Mesenchymal stem cell (in vitro differentiated cells and primary cell): ENCODE data around the gene PIGT.

Experiments
- DNase-seq: peaks from one replicate; pipeline ENCODE4 v3.0.0-alpha.2; 2013
- H2AFZ ChIP-seq: one replicate; pipeline ENCODE4 v1.6.1; 2013; ENCODE audit warnings: low read depth, mild to moderate bottlenecking, control low read depth, inconsistent platforms, low read length, moderate library complexity
- H2AK5ac ChIP-seq: 2 replicates; pipeline ENCODE4 v1.6.1; 2013; ENCODE audit warnings: low read length, moderate library complexity, mild to moderate bottlenecking, inconsistent platforms; ENCODE audit not compliant: severe bottlenecking
- H2BK120ac ChIP-seq: one replicate; pipeline ENCODE4 v1.6.1; 2013; ENCODE audit warnings: low read depth, mild to moderate bottlenecking, inconsistent platforms, low read length, moderate library complexity
- H2BK12ac ChIP-seq, 2 experiments: one replicate each; pipeline ENCODE4 v1.6.1; 2013; ENCODE audit warnings: inconsistent platforms in 2 of 2, low read length in 2 of 2, mild to moderate bottlenecking in 2 of 2, moderate library complexity in 2 of 2, control low read depth in 1 of 2
- H2BK15ac ChIP-seq: one replicate; pipeline ENCODE4 v1.6.1; 2013; ENCODE audit warnings: mild to moderate bottlenecking, low read depth, inconsistent platforms; ENCODE audit not compliant: poor library complexity, severe bottlenecking
- H2BK5ac ChIP-seq: 2 replicates; pipeline ENCODE4 v1.6.1; 2013; ENCODE audit warnings: low read depth, mild to moderate bottlenecking, low read length, control low read depth, inconsistent platforms; ENCODE audit not compliant: poor library complexity, severe bottlenecking
- H3K14ac ChIP-seq, 2 experiments: one replicate each; pipeline ENCODE4 v1.6.1; 2013; ENCODE audit warnings: inconsistent platforms in 2 of 2, low read length in 2 of 2, control low read depth in 1 of 2, mild to moderate bottlenecking in 1 of 2, moderate library complexity in 1 of 2
- H3K18ac ChIP-seq, 2 experiments: one replicate each; pipeline ENCODE4 v1.6.1; 2013; ENCODE audit warnings: inconsistent platforms in 2 of 2, low read length in 2 of 2, control low read depth in 1 of 2, low read depth in 1 of 2, mild to moderate bottlenecking in 1 of 2
- H3K23ac ChIP-seq, 2 experiments: one replicate each; pipeline ENCODE4 v1.6.1; 2013; ENCODE audit warnings: inconsistent platforms in 2 of 2, low read length in 2 of 2, mild to moderate bottlenecking in 2 of 2, moderate library complexity in 2 of 2, control low read depth in 1 of 2
- H3K27ac ChIP-seq: 2 replicates; pipeline ENCODE4 v1.5.1; 2013; ENCODE audit warnings: mild to moderate bottlenecking, moderate library complexity, low read length, control low read depth, inconsistent platforms; ENCODE audit not compliant: poor library complexity, severe bottlenecking
- H3K27me3 ChIP-seq, 2 experiments: 2 replicates each; pipeline versions ENCODE4 v1.6.1 to v1.7.0; 2013; ENCODE audit warnings: low read length in 2 of 2, mild to moderate bottlenecking in 2 of 2, moderate library complexity in 2 of 2, control low read depth in 1 of 2, inconsistent platforms in 1 of 2; ENCODE audit not compliant: control insufficient read depth in 1 of 2, insufficient read depth in 1 of 2
- H3K36me3 ChIP-seq, 2 experiments: 2 replicates each; pipeline versions ENCODE4 v1.6.1 to v1.7.0; 2013; ENCODE audit warnings: low read length in 2 of 2, control low read depth in 1 of 2, inconsistent platforms in 1 of 2, low read depth in 1 of 2, mild to moderate bottlenecking in 1 of 2; ENCODE audit not compliant: insufficient read depth in 2 of 2, control insufficient read depth in 1 of 2
- H3K4ac ChIP-seq, 2 experiments: one replicate each; pipeline ENCODE4 v1.6.1; 2013; ENCODE audit warnings: inconsistent platforms in 2 of 2, low read length in 2 of 2, mild to moderate bottlenecking in 2 of 2, moderate library complexity in 2 of 2, control low read depth in 1 of 2, low read depth in 1 of 2
- H3K4me1 ChIP-seq: 2 replicates; pipeline ENCODE4 v1.6.1; 2013; ENCODE audit warnings: low read depth, low read length, control low read depth; ENCODE audit not compliant: control insufficient read depth, insufficient read depth
- H3K4me2 ChIP-seq: 2 replicates; pipeline ENCODE4 v1.6.1; 2013; ENCODE audit warnings: low read length, mild to moderate bottlenecking, inconsistent platforms; ENCODE audit not compliant: poor library complexity, severe bottlenecking
- H3K4me3 ChIP-seq, 2 experiments: 2 replicates each; pipeline versions ENCODE4 v1.5.1 to v1.7.0; 2013; ENCODE audit warnings: low read length in 2 of 2, mild to moderate bottlenecking in 2 of 2, control low read depth in 1 of 2, low read depth in 1 of 2; ENCODE audit not compliant: insufficient read depth in 1 of 2
- H3K79me1 ChIP-seq: replicated peaks from 2 replicates; pipeline ENCODE4 v1.6.1; 2013; ENCODE audit warnings: mild to moderate bottlenecking, control low read depth, low read length, inconsistent platforms; ENCODE audit not compliant: poor library complexity, severe bottlenecking
- H3K9ac ChIP-seq: 2 replicates; pipeline ENCODE4 v1.7.0; 2013; ENCODE audit warnings: mild to moderate bottlenecking, low read length, moderate library complexity
- H3K9me3 ChIP-seq: 2 replicates; pipeline ENCODE4 v1.7.0; 2013; ENCODE audit warnings: mild to moderate bottlenecking, low read length; ENCODE audit not compliant: control insufficient read depth
- H4K8ac ChIP-seq: one replicate; pipeline ENCODE4 v1.6.1; 2013; ENCODE audit warnings: inconsistent platforms, mild to moderate bottlenecking, low read length, moderate library complexity
- H4K91ac ChIP-seq: one replicate; pipeline ENCODE4 v1.6.1; 2013; ENCODE audit warnings: mild to moderate bottlenecking, low read length, inconsistent platforms
- WGBS: methylation state at CpG from one replicate; pipeline ENCODE4 v1.1.7; 2013; ENCODE audit warnings: mixed read lengths; 5-methylcytosine and 5-hydroxymethylcytosine counted together

PIGT gene

DNA sequence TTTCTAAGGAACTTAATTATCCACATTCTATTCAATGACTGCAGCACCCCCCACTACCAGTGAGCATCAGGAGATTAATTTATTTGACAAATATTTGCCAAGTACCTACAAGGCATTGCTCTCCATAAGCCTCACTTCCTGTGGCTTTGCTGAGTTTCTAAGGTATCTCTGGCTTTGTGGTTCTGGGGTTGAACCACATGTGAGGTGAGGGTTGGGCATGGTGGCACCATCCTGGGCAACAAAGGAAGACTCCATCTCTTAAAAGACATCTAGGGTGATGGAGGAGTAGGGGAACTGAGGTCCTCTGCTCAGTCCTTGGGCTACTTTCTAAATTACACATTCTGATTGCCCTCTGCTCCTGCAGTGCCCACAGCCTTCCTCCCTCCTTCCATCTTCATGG lies 28.1 kb downstream of the PIGT start:
- no peaks in the 10 kb centered on the region for H3K4me1 ChIP-seq
- peaks cover 25 to 40% of the 10 kb centered on the region in 2 experiments for H3K27me3 ChIP-seq
- no peak overlapping the region for H3K14ac ChIP-seq
- H2BK5ac ChIP-seq, result no peak overlapping the region
- H3K9ac ChIP-seq, result no peak overlapping the region
- H2BK120ac ChIP-seq, result no peak overlapping the region
- H4K8ac ChIP-seq, result no peak overlapping the region
- no peak overlapping the region for H3K18ac ChIP-seq
- no peaks in the 10 kb centered on the region for H3K9me3 ChIP-seq
- H2AFZ ChIP-seq, result no peak overlapping the region
- no peak overlapping the region for H2AK5ac ChIP-seq
- no peak overlapping the region for H3K23ac ChIP-seq
- DNase-seq, result no peak
- H2BK12ac ChIP-seq, result no peak overlapping the region
- H3K4me2 ChIP-seq, result no peak overlapping the region
- H4K91ac ChIP-seq, result no peak overlapping the region
- H2BK15ac ChIP-seq, result no peak overlapping the region
- H3K36me3 ChIP-seq, result no peaks in the 10 kb centered on the region
- no peak overlapping the region for H3K4ac ChIP-seq
- H3K27ac ChIP-seq, result no peak overlapping the region
- H3K79me1 ChIP-seq, result no peaks in the 10 kb centered on the region
- H3K4me3 ChIP-seq, result no peak overlapping the region

DNA sequence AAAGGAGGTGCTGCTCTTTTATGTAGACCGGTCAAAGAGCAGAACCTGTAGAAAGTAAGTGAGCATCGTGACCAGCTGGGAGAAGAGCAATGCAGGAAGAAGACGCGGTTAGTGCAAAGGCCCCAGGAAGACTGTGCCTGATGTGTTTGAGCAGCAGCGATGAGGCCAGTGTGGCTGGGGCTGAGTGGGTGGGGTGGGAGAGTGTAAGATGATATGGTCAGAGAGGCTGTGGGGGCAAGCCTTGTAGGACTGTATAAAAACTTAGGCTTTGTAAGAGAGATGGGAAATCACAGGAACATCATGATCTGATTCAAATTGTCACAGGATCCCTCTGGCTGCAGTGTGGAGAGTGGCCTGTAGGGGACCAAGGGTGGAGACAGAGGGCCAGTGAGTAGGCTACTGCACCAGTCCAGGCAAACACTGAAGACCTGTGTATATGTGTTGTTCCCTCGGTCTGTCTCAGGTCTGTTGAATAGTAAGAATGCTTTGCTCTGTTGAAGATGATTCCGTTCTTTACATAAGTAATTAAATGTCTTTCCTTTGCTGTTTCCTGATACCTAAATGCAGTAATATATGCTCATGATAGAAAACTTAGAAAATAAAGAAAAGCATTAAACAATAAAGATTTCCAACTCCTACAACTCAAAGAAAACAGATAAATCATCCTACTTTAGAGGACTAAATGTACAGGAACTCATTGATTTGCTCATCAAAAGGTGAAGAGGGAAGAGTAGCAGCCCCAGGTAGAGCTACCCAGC lies 30.0 kb downstream of the PIGT start:
- no peak overlapping the region for H3K18ac ChIP-seq
- no peak overlapping the region for H3K23ac ChIP-seq
- no peak overlapping the region for H2BK120ac ChIP-seq
- no peaks in the 10 kb centered on the region for H3K4me1 ChIP-seq
- no peak overlapping the region for H2AFZ ChIP-seq
- no peak overlapping the region for H3K4me3 ChIP-seq
- no peak overlapping the region for H3K27ac ChIP-seq
- H2BK12ac ChIP-seq, result no peak overlapping the region
- H3K4ac ChIP-seq, result no peak overlapping the region
- H2BK5ac ChIP-seq, result no peak overlapping the region
- no peaks in the 10 kb centered on the region for H3K79me1 ChIP-seq
- no peak overlapping the region for H3K4me2 ChIP-seq
- no peak overlapping the region for H2BK15ac ChIP-seq
- H3K14ac ChIP-seq, result no peak overlapping the region
- no peak overlapping the region for H4K91ac ChIP-seq
- peak overlapping the region; percentile 9 for H4K8ac ChIP-seq
- no peak overlapping the region for H2AK5ac ChIP-seq
- DNase-seq, result peak; percentile 37
- H3K9ac ChIP-seq, result no peak overlapping the region
- H3K27me3 ChIP-seq, result peaks cover 25 to 44% of the 10 kb centered on the region in 2 experiments
- H3K36me3 ChIP-seq, result no peaks in the 10 kb centered on the region
- no peaks in the 10 kb centered on the region for H3K9me3 ChIP-seq
- WGBS, result 62% methylated on average over 6 of the region's 7 CpGs

DNA sequence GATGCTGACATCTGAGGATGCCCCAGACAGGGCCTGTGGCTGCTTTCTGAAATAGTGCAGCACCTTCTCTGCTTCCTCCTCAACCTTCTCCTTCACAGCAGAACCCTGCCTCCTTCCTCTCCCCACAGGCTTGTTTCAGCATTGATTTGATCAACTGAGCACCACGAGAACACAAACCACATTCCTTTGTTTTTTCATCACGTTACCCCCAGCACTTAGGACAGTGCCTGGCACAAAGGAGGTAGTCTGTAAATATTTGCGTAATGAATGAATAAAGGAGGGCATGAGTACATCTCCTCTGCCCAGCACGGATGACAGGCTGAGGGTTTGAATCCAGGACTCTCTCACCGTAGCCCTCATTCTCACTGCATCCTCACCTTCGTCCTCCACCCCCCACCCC lies 32.3 kb downstream of the PIGT start:
- no peak overlapping the region for H2AFZ ChIP-seq
- H2BK5ac ChIP-seq, result no peak overlapping the region
- no peak overlapping the region for H3K18ac ChIP-seq
- DNase-seq, result no peak
- no peak overlapping the region for H4K91ac ChIP-seq
- peak overlapping the region in 1 of 2 experiments; percentile 15 for H3K4me3 ChIP-seq
- H3K23ac ChIP-seq, result no peak overlapping the region
- no peak overlapping the region for H4K8ac ChIP-seq
- H3K9me3 ChIP-seq, result no peaks in the 10 kb centered on the region
- no peaks in the 10 kb centered on the region for H3K79me1 ChIP-seq
- H2BK12ac ChIP-seq, result no peak overlapping the region
- H3K9ac ChIP-seq, result no peak overlapping the region
- no peak overlapping the region for H3K4me2 ChIP-seq
- H3K14ac ChIP-seq, result no peak overlapping the region
- H3K36me3 ChIP-seq, result no peaks in the 10 kb centered on the region
- no peak overlapping the region for H2BK120ac ChIP-seq
- no peak overlapping the region for H2AK5ac ChIP-seq
- no CpG with 5 or more reads among the region's 6 CpGs for WGBS
- H3K27me3 ChIP-seq, result peaks cover 40 to 46% of the 10 kb centered on the region in 2 experiments
- H3K4me1 ChIP-seq, result no peaks in the 10 kb centered on the region
- H3K4ac ChIP-seq, result no peak overlapping the region
- no peak overlapping the region for H2BK15ac ChIP-seq
- no peak overlapping the region for H3K27ac ChIP-seq

DNA sequence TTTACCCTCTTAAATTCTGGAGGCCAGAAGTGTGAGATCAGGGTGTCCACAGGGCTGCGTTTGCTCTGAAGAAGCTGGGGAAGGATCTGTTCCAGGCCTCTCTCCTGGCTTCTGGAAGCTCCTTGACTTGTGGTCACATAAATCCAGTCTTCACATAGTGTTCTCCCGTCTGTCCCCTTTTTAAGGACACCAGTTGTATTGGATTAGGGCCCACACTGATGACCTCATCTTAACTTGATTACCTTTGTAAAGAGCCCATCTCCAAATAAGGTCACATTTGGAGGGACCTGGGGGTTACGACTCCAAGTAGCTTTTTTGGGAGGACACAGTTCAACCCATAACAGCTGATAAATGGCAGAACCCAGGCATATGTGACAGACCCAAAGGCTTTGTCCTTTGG lies 33.6 kb downstream of the PIGT start:
- Histone ChIP-seq H2AFZ (no peak overlapping the region), H3K9me3 (no peaks in the 10 kb centered on the region), H3K23ac (no peak overlapping the region), H3K27ac (no peak overlapping the region), H3K4ac (no peak overlapping the region), H3K14ac (no peak overlapping the region), H3K36me3 (no peaks in the 10 kb centered on the region), H3K4me1 (no peaks in the 10 kb centered on the region), H3K9ac (no peak overlapping the region), H3K79me1 (no peaks in the 10 kb centered on the region), H2BK15ac (no peak overlapping the region), H3K4me3 (no peak overlapping the region), H2AK5ac (no peak overlapping the region), H3K27me3 (peaks cover 41 to 51% of the 10 kb centered on the region in 2 experiments), H2BK120ac (no peak overlapping the region), H4K8ac (no peak overlapping the region), H2BK5ac (no peak overlapping the region), H4K91ac (no peak overlapping the region), H3K4me2 (no peak overlapping the region), H2BK12ac (no peak overlapping the region), H3K18ac (no peak overlapping the region)
- no peak for DNase-seq
- WGBS, result 61% methylated on average over 3 of the region's 3 CpGs
